Inflammatory macrophage treated with lipopolysaccharide for 1 hour (primary cell): ENCODE results near the gene WNT2.

Source experiments
- DNase-seq, 2 donors: peaks; one replicate each; pipeline ENCODE4 v3.0.0-alpha.2; 2020 to 2022

Gene WNT2

DNA sequence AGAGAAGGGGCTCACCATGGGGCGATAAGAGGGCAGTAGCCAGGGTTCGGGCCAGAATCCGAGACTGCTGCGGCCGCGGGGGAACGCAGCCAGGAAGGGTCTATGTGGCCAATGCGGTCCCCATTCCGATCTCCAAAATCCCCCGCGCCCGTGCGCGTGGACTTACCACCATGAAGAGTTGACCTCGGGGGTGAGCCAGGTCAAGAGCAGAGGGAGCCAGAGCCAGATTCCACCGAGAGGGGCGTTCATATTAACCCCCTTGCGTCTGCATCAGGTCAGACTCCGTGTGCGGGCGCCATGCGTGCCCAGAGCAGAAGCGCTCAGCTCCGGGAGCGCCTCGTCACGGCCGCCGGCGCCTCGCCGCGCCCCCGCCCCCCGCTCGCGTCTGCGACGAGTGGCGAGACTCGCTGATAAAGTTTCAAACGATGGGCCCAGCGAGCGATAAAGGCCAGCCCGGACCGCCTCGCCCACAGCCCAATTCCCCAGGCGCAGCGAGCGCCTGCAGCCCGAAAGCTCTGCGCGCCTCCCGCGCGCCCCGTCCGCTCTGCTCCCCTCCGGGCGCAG is at the start of gene WNT2:
WNT2 (minus strand) TSS at position 318 of the 564 bp plus-strand sequence; CDS start at position 249, 69 bp downstream.
- DNase-seq, result no peak

GRCh38 chr7:117372073-117372472 is 49.2 kb upstream of the WNT2 start:
- DNase-seq, result no peak

- DNase-seq, result no peak
These were observed 41.7 kb upstream of the WNT2 start for GRCh38 chr7:117364339-117365080.

- DNase-seq, result no peak
These were observed 39.5 kb upstream of the WNT2 start for GRCh38 chr7:117362294-117362888.

GRCh38 chr7:117350027-117350426 is 27.2 kb upstream of the WNT2 start:
- no peak for DNase-seq

DNA sequence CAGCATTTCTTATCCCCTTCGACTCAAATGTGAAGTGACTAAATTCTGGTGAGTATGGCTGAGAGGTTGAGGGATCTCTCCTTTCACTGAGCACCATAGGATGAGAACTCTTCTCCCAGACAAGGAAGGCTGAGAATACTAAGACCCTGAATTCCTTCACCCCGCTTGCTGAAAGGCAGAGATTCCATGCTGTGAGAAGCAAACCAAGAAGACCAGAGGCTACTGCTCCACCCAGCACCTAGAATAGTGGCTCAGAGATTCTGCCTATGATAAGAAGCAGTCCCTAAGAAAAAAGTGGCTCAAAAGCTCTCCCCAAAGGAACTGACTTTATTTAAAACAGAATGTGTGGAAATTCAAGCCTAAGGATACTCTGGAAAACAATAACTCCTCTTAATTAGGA is 26.7 kb upstream of the WNT2 start:
- no peak for DNase-seq

GRCh38 chr7:117347962-117348672 is 25.3 kb upstream of the WNT2 start:
- no peak for DNase-seq

DNA sequence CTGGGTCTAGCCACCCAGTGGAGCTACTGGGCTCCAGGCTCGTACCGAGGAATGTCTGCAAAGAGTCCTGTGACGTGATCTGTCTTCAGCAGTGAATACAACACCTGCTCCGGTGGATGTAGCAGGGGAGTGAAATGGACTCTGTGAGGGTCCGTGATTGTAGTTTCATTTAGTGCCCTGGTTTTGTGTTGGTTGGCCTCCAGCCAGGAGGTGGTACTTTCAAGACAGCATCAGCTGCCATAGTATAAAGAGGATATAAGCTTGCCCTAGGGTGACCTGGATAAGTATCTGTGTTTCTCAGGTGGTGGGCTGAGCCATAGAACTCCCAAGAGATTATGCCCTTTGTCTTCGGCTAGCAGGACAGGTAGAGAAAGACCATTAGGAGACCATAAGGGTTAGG is 24.6 kb upstream of the WNT2 start:
- DNase-seq, result no peak

DNA sequence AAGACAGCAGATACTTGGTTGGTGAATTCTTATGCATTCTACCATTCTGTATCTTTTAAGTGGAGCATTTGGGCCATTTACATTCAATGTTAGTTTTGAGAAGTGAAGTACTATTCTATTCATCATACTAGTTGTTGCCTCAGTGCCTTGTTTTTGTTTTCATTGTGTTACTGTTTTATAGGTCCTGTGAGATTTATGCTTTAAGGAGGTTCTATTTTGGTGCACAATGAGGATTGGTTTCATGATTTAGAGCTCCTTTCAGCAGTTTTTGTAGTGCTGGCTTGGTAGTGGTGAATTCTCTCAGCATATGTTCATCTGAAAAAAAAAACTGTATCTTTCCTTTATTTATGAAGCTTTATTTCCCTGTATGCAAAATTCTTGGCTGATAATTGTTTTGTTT is 23.3 kb upstream of the WNT2 start:
- no peak for DNase-seq

- no peak for DNase-seq
These were observed 15.2 kb upstream of the WNT2 start for GRCh38 chr7:117338020-117338419.

DNA sequence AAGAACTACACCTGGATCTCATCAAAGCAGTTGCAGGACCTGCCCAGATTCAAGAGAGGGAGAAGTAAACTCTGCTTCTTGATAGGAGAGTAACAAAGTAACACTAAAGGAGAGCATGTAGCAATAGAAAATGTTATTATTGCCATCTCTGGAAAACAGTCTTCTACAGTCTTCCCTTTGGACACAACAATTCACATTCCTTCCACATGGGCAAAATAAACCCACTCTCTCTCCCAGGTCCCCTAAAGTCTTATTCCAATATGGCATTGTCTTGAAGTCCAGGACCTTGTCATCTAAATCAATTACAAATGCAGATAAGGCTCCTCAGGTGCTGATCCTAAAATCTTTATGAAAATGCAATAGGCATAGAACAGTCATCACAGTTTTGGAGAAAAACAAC is 10.3 kb upstream of the WNT2 start:
- DNase-seq, result no peak

DNA sequence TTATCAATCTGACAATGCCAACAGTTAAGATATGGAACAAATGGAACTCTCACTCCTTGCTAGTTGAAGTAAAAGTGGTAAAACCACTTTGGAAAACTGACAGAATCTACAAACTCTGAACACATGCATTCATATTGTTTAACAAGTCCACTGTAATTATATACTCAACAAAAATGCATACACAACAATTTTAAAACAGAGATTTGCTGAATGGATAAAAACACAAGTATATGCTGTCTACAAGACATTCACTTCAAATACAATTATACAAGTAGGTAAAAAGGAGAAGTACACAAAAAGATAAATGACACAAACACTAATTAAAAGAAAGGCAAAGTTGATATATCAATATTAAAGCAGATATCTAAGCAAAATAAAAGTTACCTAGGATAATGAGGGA is 9.2 kb upstream of the WNT2 start:
- no peak for DNase-seq

DNA sequence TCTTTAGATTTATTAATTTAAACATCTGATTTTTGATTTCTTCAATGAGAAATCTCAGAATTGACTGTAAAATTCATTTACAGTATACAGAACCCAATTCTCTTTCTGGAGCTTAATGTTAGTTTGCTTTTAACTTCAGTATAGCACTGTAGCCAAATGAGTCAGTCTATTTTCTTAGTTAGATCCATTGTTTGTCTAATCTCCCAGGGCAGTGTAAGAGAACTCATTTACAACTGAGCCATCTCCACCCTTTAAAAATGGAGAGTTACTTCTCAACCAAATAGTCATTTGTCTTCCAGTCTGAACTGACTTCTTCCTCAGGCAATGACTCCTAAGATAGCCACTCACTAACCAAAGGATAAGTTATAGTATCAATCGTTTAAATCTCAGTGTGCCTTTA is 3.0 kb upstream of the WNT2 start:
- no peak for DNase-seq

GRCh38 chr7:117324960-117325359 is 2.1 kb upstream of the WNT2 start:
- no peak for DNase-seq

DNA sequence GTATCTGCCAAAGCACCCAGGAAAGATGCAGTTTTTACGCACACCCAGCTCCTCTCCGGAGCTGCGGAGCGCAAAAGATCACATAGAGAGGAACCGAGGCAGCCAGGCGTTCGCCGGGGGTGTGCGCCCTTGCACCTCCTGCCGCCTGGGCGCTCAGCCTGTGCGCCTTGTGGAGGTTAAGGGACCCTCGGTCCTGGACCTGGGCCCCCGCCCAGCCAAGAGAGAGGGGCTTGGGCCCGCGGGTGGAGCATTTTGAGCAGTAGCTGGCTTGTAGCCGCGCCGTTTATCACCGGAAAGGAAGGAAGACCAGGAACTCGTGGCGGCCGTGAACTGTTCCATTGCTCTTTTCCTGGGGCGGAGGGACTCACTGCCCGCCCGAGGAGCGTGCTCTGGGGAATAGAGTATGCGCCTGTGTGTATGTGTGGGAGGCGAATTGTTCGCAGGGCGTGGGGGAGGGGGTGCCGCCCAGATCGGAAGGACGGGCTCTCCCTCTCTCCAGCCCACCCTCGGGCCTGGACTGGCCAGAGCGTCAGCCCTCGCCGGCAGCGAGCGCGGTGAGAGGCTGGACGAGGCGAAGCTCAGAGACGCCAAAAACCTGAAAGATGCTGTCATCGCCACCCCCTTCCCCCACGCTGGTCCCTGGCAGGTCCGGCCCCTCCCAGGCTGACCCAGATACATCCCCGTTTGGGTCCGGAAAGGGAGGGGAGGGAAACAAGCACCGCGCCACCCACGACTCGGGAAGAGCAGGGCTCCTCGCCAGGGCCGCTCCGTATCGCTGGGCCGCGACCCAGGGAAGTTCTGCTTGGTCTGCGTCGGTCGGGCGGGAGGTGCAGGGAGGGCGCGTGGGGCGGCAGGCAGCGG is 1.2 kb upstream of the WNT2 start:
- DNase-seq, result no peak

- no peak for DNase-seq
These were observed 520 bp upstream of the WNT2 start for GRCh38 chr7:117323305-117323850.

DNA sequence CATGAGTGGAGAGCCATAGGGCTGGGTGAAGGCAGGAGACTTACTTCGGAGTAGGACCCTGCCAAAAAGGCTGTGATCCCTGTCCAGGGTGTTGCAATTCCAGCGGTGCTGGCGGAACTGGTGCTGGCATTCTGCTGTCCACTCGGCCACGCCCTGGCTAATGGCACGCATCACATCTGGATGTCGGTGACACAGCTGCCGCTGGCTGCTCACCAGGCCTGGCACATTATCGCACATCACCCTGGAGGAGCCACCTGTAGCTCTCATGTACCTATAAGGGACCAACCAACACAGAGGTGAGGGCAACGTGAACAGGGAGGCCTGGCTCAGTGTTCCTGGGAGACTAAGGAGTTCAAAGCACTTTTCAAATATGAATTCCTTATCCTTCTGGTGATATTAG is 2.3 kb downstream of the WNT2 start:
- DNase-seq, result no peak

- no peak for DNase-seq
These were observed 3.7 kb downstream of the WNT2 start for GRCh38 chr7:117319181-117319580.

- no peak for DNase-seq
These were observed 9.3 kb downstream of the WNT2 start for GRCh38 chr7:117313582-117313981.

DNA sequence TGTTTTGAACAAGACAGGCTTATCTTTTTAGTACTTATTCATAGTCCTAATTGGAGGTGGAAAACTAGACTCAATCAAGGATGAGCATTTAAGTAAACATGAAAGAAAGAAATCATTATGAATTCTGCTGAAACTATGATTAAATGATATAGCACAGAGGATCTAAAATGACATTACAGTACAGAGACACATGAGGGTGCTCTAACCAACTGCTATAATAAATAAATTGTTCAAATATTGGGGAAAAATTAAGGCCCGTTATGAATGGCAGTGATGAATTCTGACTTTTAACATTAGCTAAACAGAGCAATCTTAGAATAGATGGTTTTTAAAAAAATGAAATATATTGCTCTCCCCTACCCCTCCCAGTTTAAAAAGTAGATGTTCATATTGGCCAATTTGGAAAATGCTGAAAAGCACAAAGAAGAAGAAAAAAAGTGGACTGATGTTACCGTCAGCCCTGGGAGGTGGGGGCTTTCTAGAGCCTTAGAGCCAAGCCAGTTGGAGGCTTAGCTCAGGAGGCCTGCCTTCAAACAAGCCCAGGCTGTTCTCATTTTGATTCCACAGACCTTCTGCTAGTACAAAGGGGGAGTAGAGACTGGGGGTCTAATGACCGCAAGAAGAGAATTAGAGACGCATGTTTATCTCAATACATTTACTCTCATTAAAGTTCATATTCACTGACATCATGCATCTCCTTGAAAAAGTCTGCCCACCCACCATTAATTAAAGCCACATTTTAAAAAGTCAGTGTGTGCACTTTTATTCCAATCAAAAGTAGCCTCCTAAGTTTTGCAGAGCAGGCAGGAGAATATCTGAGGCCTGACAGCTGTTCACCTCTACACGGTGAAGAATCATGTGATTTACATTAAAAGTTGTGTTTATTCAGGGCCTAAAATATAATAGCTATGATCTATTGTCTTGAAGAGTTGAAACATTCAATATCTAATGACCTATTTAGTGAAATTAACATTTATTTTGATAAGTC is 10.0 kb downstream of the WNT2 start:
- DNase-seq, result no peak

DNA sequence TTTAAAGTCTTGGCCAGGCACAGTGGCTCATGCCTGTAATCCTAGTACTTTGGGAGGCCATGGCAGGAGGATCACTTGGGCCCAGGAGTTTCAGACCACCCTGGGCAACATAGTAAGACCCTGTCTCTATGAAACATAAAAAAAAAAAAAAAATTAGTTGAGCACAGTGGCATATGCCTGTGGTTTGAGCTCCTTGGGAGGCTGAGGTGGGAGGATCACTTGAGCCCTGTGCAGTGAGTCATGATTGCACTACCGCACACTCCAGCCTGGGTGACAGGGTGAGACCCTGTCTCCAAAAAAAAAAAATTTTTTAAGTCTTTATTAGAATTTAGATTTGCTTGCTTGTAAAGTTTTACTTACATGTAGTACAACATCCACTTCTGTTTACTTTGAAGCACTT is 14.0 kb downstream of the WNT2 start:
- DNase-seq, result no peak
